Posterior cingulate gyrus (tissue), 11 donors: ENCODE data around the gene ADRA1B.

Experiments
- DNase-seq, 10 donors: peaks; one replicate each; pipeline versions ENCODE4 v3.0.0 to v3.0.0-alpha.2; 2020 to 2021; ENCODE audit warnings: mixed read lengths in 3 of 10
- intact Hi-C: fragments of 100-400 bp; cut with DNase I; formaldehyde crosslinking; loops from one replicate; pipeline ENCODE4 v1.15.1; 2023

ADRA1B gene

GRCh38 chr5:159899067-159900049 lies 16.9 kb upstream of the ADRA1B start:
- DNase-seq: no peak
- intact Hi-C loops: no loop called here

DNA sequence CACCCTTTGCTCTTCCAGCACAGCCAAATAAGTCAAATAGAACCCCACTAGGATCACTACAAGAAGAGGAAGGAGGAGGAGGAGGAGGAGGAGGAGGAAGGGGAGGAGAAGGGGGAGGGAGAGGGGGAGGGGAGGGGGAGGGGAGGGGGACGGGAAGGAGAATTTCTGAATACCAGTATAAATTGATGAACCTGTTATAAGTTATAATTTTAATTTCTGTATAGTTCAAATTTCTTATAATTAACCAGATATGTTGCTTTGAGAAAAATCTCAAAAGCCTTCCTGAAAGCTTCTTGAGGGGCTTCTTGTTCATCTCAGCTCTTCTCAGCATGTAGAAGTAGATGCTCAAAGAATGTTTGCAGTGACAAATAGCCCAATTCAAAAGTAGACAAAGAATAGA lies 15.0 kb upstream of the ADRA1B start:
- intact Hi-C loops: no loop called here
- no peak for DNase-seq

DNA sequence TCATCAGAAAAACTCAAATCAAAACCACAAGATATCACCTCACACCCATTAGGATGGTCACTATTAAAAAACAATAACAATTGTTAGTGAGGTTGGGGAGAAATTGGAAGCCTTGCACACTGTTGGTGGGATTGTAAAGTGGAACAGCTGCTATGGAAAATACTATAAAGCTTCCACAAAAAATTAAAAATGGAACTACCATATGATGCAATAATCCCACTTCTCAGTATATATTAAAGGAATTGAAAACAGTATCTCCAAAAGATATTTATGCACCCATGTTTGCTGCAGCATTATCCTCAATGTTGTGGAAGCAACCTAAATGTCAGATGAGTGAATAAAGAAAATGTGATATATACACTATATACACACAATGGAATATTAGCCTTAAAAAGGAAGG lies 14.5 kb upstream of the ADRA1B start:
- intact Hi-C loops: no loop called here
- DNase-seq: no peak

- peak in 4 of 10 donors; percentile 22 to 86 (median 60) for DNase-seq
- intact Hi-C loops: no loop called here
Observed at GRCh38 chr5:159902444-159903121, 13.7 kb upstream of the ADRA1B start.

GRCh38 chr5:159903131-159903530 lies 13.2 kb upstream of the ADRA1B start:
- DNase-seq: no peak
- intact Hi-C loops: no loop called here

DNA sequence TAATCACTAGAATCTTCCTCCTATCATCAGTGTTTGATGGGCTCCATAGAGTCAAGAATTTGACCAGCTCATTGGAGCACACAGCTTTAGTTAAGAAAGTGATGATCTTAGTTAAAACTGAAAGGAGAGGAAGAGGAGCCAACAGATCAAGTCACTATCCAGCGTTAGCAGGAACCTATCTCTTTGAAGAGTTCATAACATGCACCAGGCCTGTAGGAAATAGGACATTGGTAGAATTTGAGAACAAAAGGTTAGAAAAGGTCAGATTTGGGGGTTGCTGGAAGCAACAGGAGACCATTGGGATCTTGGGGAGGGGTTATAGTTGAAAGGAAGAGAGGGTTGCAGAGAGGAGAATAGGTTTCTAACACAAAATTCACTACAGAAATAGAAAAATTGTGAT lies 11.4 kb upstream of the ADRA1B start:
- no peak for DNase-seq
- intact Hi-C loops: no loop called here

GRCh38 chr5:159905496-159905895 lies 10.8 kb upstream of the ADRA1B start:
- no peak for DNase-seq
- intact Hi-C loops: no loop called here

GRCh38 chr5:159906463-159906862 lies 9.8 kb upstream of the ADRA1B start:
- intact Hi-C loops: no loop called here
- no peak for DNase-seq

- DNase-seq: no peak
- intact Hi-C loops: no loop called here
Observed at GRCh38 chr5:159906943-159907342, 9.3 kb upstream of the ADRA1B start.

- intact Hi-C loops: no loop called here
- DNase-seq: no peak
Observed at GRCh38 chr5:159907689-159908590, 8.3 kb upstream of the ADRA1B start.

DNA sequence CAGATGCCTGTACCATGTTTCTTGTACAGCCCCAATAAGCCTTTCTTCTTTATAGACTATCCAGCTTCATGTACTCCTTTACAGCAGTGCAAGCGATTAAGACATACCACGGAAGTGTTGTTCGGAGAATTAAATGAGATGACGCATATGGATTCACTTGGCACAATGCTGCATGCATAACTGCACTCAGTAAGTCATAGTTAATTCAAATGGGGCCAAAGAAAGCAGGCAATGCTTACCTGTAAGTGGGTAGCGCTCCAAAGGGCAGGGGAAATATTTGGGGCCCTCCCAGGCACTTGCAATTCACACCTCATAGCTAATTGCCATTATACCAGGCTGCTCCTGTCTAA lies 7.7 kb upstream of the ADRA1B start:
- intact Hi-C loops: no loop called here
- DNase-seq: no peak

DNA sequence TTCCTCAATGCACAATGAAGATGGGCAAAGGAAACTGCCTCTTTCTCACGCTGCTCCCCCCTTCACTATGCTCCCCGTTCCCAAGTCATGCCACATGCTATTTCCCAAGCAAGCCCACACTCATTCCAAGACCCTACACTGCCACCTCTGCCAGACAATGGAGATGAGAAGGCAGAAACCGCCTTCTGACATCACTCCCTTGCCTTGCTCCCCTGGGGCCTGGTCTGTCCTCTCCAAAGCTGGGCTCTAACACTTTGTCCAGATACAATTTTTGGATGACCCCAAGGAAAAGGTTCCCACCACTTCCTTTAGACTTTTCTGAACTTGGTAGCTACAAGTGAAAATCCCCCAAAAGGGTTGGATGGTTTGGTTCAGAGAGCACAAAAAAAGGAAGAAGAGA lies 7.2 kb upstream of the ADRA1B start:
- no peak for DNase-seq
- intact Hi-C loops: no loop called here

DNA sequence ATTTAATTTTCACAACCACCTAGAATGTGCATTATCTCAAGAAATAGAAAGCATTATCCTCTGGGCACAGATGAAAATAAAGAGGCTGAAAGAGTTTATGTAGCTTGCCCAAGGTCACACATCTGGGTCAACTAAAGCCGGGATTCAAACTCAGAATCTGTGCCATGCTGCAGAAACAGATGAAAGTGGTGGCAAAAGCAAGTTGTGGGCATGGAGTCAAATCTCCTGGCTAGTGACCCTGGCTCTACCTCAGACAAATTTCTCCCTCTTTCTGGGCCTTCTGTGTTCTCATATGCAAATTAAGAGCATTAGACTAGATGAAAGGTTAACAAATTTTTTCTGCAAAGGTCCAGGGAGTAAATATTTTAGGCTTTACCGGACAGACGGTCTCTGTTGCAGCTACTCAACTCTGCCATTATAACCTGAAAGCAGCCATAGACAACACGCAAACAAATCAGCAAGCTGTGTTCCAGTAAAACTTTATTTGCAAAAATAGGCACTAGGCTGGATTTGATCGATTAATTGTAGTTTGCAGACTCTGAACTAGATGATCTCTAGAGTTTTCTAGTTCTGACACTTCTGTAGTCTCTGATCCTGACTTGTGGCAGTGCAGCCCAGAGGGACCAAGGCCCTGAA lies 6.0 kb upstream of the ADRA1B start:
- DNase-seq: no peak

DNA sequence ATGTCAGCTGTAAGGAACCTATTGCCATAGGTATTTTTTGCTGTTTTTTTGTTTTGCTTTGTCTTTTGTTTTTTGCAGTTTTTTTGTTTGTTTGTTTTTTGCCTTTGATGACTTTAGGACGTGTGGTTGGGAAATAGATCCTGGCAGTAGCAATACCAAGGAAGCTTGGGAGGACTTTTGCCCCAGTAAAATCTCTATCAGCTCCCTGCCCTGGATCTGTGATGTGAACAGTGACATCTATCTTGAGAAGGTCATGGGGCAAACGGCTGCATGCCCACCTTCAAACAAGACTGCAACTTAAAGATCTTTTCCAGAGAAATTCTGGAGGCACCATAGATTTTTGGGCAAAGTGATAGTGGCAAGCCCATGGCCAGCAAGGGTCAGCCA lies 5.4 kb upstream of the ADRA1B start:
- DNase-seq: no peak
- intact Hi-C loops: no loop called here

More for the DNA sequence above, 6.0 kb upstream of the ADRA1B start:
- intact Hi-C loops: no loop called here

DNA sequence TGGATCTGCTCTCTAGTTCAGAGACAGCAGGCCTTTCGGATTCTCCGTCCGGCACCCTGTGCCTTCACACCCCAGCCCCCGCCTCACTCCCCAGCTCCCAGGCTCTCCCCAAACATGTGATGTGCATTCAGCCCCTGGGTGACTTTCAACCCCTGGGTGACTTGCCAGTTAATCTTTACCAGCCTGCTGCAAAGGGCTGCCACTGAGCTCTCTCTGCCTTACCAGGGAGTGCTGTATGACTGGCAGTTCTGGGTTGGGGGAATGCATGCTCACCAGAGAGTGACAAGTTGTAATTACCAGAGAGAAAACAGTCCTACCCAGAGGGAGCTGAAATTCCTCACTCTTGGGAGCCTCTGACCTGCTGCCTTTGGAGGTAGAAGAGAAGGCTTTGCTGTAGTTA lies 4.9 kb upstream of the ADRA1B start:
- DNase-seq: no peak
- intact Hi-C loops: no loop called here

- intact Hi-C loops: no loop called here
- no peak for DNase-seq
Observed at GRCh38 chr5:159912033-159912800, 4.1 kb upstream of the ADRA1B start.

DNA sequence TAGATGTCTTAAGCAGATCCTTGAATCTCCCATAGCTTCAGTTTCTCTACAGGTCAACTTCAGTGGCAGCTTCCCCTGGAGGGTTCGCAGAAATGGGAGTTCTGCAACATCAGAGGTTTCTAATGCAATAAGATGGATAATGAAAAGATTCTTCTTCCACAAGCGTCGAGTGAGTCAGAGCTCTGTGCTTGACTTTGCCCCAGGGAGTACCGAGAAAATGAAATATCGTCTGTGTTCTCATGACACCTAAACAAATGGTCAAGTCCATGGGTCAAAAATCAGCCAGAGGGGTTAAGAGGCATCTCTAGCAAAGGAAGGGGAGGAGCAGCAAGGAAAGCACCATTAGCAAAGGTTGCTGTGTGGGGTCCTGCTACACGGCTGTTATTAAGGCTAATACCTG lies 3.2 kb upstream of the ADRA1B start:
- intact Hi-C loops: no loop called here
- DNase-seq: no peak

GRCh38 chr5:159913501-159913900 lies 2.8 kb upstream of the ADRA1B start:
- intact Hi-C loops: no loop called here
- no peak for DNase-seq
